CD4-positive, CD25-positive, alpha-beta regulatory T cell (primary cell): ENCODE measurements around the gene OPRL1. TPM values are rescaled to one million over a fixed set of nuclear protein-coding genes. Genes with fewer than 3 reads are reported as not detected.

Source experiments
- ATAC-seq, 2 donors: fragments of 150-1000 bp; cut with Tn5 transposase; one replicate each; pipeline ENCODE4 v1.10.0; 2021; ENCODE audit warnings: low read depth in 2 of 2, moderate number of reproducible peaks in 2 of 2, moderate library complexity in 1 of 2
- DNase-seq, 3 donors: peaks; one replicate each; pipeline versions ENCODE4 v3.0.0 to v3.0.0-alpha.2; 2012 to 2022; ENCODE audit warnings: mixed read lengths in 1 of 3
- H3K27ac ChIP-seq: one replicate; pipeline ENCODE4 v1.7.0; 2013; ENCODE audit warnings: mild to moderate bottlenecking, low read length; ENCODE audit not compliant: insufficient read depth, poor library complexity, severe bottlenecking
- H3K27me3 ChIP-seq: one replicate; pipeline ENCODE4 v1.7.0; 2013; ENCODE audit warnings: low read length; ENCODE audit not compliant: control insufficient read depth, insufficient read depth
- H3K36me3 ChIP-seq: one replicate; pipeline ENCODE4 v1.7.0; 2013; ENCODE audit warnings: mild to moderate bottlenecking, low read length, moderate library complexity; ENCODE audit not compliant: control insufficient read depth, insufficient read depth
- H3K4me1 ChIP-seq: 2 replicates; pipeline ENCODE4 v1.7.0; 2013; ENCODE audit warnings: mild to moderate bottlenecking, low read length; ENCODE audit not compliant: insufficient read depth, control insufficient read depth, poor library complexity, severe bottlenecking
- H3K4me3 ChIP-seq: one replicate; pipeline ENCODE4 v1.7.0; 2013; ENCODE audit warnings: low read depth, mild to moderate bottlenecking, low read length, moderate library complexity
- H3K9me3 ChIP-seq, 2 experiments: 1 replicate in 1 of 2; 2 replicates in 1 of 2; pipeline ENCODE4 v1.7.0; 2013; ENCODE audit warnings: low read length in 2 of 2, mild to moderate bottlenecking in 1 of 2, moderate library complexity in 1 of 2; ENCODE audit not compliant: control insufficient read depth in 2 of 2
- H3K27ac Mint-ChIP-seq, 3 donors: one replicate each; pipeline ENCODE4 v1.8.0; 2020 to 2022; ENCODE audit warnings: mild to moderate bottlenecking in 3 of 3, mixed read lengths in 3 of 3, moderate library complexity in 2 of 3
- H3K27me3 Mint-ChIP-seq: one replicate; pipeline ENCODE4 v1.8.0; 2022; ENCODE audit warnings: mild to moderate bottlenecking, mixed read lengths
- H3K36me3 Mint-ChIP-seq: one replicate; pipeline ENCODE4 v1.8.0; 2020; ENCODE audit warnings: mixed read lengths
- H3K4me1 Mint-ChIP-seq, 4 donors: one replicate each; pipeline ENCODE4 v1.8.0; 2020 to 2022; ENCODE audit warnings: mixed read lengths in 4 of 4, mild to moderate bottlenecking in 1 of 4
- H3K4me3 Mint-ChIP-seq, 4 donors: one replicate each; pipeline ENCODE4 v1.8.0; 2020 to 2022; ENCODE audit warnings: mild to moderate bottlenecking in 4 of 4, mixed read lengths in 4 of 4, moderate library complexity in 3 of 4
- H3K9me3 Mint-ChIP-seq, 7 donors: one replicate each; pipeline ENCODE4 v1.8.0; 2020 to 2022; ENCODE audit warnings: mixed read lengths in 7 of 7, mild to moderate bottlenecking in 3 of 7, moderate library complexity in 2 of 7
- polyA plus RNA-seq, 4 donors: library from polyadenylated mRNA; unstranded; fragments of 300-500 nt; fragmentation: Illumina TruSeq; gene quantifications; one replicate each; pipeline ENCODE4 v1.2.3, GENCODE V29; 2021
- total RNA-seq: library from RNA; stranded (reverse); gene quantifications from one replicate; pipeline ENCODE4 v1.2.3, GENCODE V29; 2022

OPRL1 gene
- total and polyA plus RNA-seq, 5 donors from 2014 or later: 0.58 to 1.3 (median 0.60) TPM

DNA sequence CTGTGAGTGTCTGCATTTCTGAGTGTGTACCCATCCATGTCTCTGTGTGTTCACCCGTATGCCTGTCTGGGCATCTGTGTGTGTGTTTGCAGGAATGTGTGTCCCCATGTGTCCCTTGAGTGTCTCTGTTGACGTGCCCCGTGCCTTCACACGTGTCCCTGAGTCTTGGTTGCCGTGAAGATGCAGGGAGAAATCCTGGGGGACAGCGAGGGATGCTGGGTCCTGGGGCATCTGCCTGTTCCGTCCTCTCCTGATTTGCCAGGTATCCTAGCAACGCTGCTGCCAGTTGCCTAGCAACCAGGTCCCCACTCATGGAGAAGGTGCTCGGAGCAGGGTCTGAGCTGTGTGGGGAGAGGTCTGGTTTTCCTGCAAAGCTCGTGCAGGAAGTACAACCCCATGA, 10.3 kb downstream of the OPRL1 start:
- peaks cover 4% of the 10 kb centered on the region for H3K27me3 ChIP-seq
- H3K27ac ChIP-seq: no peak overlapping the region
- H3K4me1 ChIP-seq: no peaks in the 10 kb centered on the region
- Mint-ChIP-seq H3K9me3 (peaks cover 0 to 9% (median 2%) of the 10 kb centered on the region in 7 donors), H3K27me3 (peaks cover 23% of the 10 kb centered on the region), H3K36me3 (peaks cover 3% of the 10 kb centered on the region), H3K4me3 (no peak overlapping the region), H3K27ac (no peak overlapping the region), H3K4me1 (peaks cover 0 to 8% (median 2%) of the 10 kb centered on the region in 4 donors)
- no peak for ATAC-seq
- no peak overlapping the region for H3K4me3 ChIP-seq
- H3K36me3 ChIP-seq: no peaks in the 10 kb centered on the region
- H3K9me3 ChIP-seq: peaks cover 0 to 6% of the 10 kb centered on the region in 2 experiments
- no peak for DNase-seq

DNA sequence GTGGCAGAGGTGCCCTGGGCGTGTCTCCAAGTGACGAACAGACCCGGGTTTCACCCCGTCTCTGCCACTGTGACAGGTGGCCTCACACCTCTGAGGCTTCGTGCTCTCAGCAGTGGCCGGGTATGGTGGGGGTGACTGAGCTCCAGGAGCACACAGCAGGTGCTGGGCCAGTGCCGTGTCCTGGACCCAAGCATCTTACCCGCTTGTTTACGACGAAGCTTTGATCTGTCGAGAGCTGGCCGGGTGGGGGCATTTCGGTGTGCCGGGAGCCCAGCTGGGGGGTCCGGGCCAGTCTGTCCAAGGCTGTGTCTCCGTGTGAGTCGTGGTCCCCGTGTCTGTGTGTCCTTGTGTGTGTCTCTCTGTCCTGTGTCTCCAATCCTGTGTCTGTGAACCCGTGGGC, 11.5 kb downstream of the OPRL1 start:
- H3K27ac Mint-ChIP-seq: no peak overlapping the region

DNA sequence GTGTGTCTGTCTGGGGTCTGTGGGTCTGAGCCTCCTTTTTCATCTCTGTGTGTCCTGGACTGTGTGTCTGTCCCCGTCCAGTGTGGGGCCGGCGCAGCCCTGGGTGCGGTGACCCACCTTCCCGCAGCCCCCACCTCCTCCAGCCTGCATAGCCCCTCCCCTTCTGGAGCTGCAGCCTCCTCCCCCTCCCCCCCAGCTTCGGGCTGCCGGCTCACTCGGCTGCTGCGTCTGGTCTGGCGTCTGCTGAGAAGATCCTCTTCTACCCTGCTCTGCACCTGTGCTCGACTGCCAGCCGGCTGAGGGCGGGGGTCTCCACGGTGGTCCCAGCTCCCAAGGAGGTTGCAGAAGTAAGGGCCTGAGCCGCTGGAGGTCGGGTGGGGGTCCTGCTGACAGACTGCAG, 11.9 kb downstream of the OPRL1 start:
- H3K27me3 ChIP-seq: no peaks in the 10 kb centered on the region
- H3K27ac ChIP-seq: no peak overlapping the region
- peaks cover 7% of the 10 kb centered on the region for H3K36me3 Mint-ChIP-seq
- H3K27ac Mint-ChIP-seq: no peak overlapping the region
- H3K9me3 Mint-ChIP-seq: peaks cover 0 to 7% (median 2%) of the 10 kb centered on the region in 7 donors
- H3K36me3 ChIP-seq: no peaks in the 10 kb centered on the region
- H3K4me3 ChIP-seq: no peak overlapping the region
- H3K9me3 ChIP-seq: peaks cover 0 to 6% of the 10 kb centered on the region in 2 experiments
- H3K4me1 ChIP-seq: no peaks in the 10 kb centered on the region
- DNase-seq (no peak), ATAC-seq (no peak)
- H3K27me3 Mint-ChIP-seq: peaks cover 18% of the 10 kb centered on the region
- H3K4me3 Mint-ChIP-seq: no peak overlapping the region
- H3K4me1 Mint-ChIP-seq: peaks cover 0 to 7% (median 4%) of the 10 kb centered on the region in 4 donors

More for the DNA sequence above, 11.5 kb downstream of the OPRL1 start:
- Histone ChIP-seq H3K4me3 (no peak overlapping the region), H3K36me3 (no peaks in the 10 kb centered on the region), H3K9me3 (peaks cover 0 to 6% of the 10 kb centered on the region in 2 experiments), H3K27ac (no peak overlapping the region), H3K27me3 (no peaks in the 10 kb centered on the region), H3K4me1 (no peaks in the 10 kb centered on the region)
- peaks cover 0 to 9% (median 2%) of the 10 kb centered on the region in 7 donors for H3K9me3 Mint-ChIP-seq
- no peak for DNase-seq
- ATAC-seq: no peak
- peaks cover 18% of the 10 kb centered on the region for H3K27me3 Mint-ChIP-seq
- H3K4me1 Mint-ChIP-seq: peaks cover 0 to 7% (median 2%) of the 10 kb centered on the region in 4 donors
- peaks cover 3% of the 10 kb centered on the region for H3K36me3 Mint-ChIP-seq
- no peak overlapping the region for H3K4me3 Mint-ChIP-seq

DNA sequence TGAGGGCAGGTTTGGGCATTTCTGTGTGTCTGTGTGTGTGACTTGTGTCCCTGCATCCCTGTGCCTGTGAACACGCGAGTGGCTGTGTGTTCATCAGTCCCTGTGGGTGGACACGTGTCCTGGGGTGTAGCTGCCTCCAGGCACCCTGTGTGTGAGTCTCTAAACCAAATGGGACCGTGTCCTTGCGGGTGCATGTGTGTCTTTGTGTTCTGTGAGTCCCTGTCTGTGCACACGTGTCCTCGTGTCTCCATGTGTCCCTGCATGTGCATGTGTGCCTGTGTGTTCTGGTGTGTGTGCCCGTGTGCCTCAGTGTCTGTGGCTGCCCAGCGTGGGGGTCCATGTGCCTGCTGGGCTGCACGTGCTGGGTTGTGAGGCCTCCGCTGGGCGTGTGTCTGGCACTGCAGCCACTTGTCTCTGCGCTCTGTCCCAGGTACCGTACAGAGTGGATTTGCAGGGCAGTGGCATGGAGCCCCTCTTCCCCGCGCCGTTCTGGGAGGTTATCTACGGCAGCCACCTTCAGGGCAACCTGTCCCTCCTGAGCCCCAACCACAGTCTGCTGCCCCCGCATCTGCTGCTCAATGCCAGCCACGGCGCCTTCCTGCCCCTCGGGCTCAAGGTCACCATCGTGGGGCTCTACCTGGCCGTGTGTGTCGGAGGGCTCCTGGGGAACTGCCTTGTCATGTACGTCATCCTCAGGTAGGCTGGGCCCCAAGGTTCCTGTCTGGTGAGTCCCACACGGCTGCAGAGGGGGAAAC, 12.6 kb downstream of the OPRL1 start:
- Histone ChIP-seq H3K9me3 (peaks cover 0 to 5% of the 10 kb centered on the region in 2 experiments), H3K4me1 (no peaks in the 10 kb centered on the region), H3K27me3 (no peaks in the 10 kb centered on the region), H3K4me3 (no peak overlapping the region), H3K36me3 (no peaks in the 10 kb centered on the region), H3K27ac (no peak overlapping the region)
- peaks cover 18% of the 10 kb centered on the region for H3K27me3 Mint-ChIP-seq
- H3K4me3 Mint-ChIP-seq: no peak overlapping the region
- H3K36me3 Mint-ChIP-seq: peaks cover 9% of the 10 kb centered on the region
- peaks cover 0 to 5% (median 4%) of the 10 kb centered on the region in 7 donors for H3K9me3 Mint-ChIP-seq
- H3K27ac Mint-ChIP-seq: no peak overlapping the region
- DNase-seq (no peak), ATAC-seq (no peak)
- H3K4me1 Mint-ChIP-seq: peaks cover 0 to 7% (median 5%) of the 10 kb centered on the region in 4 donors

DNA sequence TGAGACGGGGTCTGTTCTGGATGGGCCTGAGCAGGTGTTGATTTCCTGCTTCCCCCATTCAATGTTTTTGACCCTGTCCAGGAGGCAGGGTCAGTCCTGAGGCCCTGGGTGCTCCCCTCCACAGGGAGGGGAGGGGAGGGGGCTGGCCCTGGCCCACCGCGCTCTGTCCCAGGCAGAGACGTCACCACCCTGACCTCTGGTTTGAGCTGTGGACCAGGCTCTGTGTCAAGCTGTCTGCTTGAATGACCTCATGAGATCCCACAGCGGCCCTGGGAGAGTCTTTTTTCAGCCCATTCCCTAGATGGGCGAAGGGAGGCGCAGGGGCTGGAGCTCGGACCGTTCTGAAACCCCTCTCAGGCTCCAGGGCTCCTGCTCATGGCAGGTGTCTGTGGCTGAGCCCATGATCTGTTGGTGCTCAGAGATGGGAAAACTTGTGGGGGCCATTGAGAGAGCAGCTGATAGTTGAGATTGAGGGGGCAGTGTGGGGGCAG, 13.2 kb downstream of the OPRL1 start:
- Histone ChIP-seq H3K36me3 (no peaks in the 10 kb centered on the region), H3K4me1 (no peaks in the 10 kb centered on the region), H3K27ac (no peak overlapping the region), H3K27me3 (no peaks in the 10 kb centered on the region), H3K9me3 (no peaks in the 10 kb centered on the region), H3K4me3 (no peak overlapping the region)
- peaks cover 17% of the 10 kb centered on the region for H3K27me3 Mint-ChIP-seq
- no peak overlapping the region for H3K27ac Mint-ChIP-seq
- H3K4me3 Mint-ChIP-seq: no peak overlapping the region
- no peak for DNase-seq
- H3K4me1 Mint-ChIP-seq: peaks cover 0 to 7% (median 3%) of the 10 kb centered on the region in 4 donors
- ATAC-seq: no peak
- peaks cover 0 to 5% (median 3%) of the 10 kb centered on the region in 7 donors for H3K9me3 Mint-ChIP-seq
- peaks cover 9% of the 10 kb centered on the region for H3K36me3 Mint-ChIP-seq

DNA sequence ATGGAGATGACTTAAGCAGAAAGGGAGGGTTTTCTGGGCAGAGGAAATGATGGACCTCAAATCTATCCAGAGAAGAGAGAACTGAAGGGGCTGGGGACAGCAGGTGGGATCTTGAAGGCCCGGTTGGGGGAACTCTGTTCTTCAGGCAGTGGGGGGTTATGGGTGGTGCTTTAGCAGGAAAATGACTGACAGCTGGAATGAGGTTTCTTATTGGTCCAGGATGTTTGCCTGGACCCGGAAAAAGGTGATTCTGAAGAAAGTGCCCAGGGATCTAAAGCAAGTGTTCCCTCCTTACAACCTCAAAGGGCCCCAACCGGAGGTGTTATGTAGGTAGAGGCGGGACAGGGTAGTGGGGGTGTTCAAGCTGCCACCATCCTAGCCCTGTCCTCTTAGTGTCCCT, 15.6 kb downstream of the OPRL1 start:
- H3K4me3 Mint-ChIP-seq: no peak overlapping the region
- H3K36me3 Mint-ChIP-seq: peaks cover 6% of the 10 kb centered on the region
- H3K4me1 ChIP-seq: no peaks in the 10 kb centered on the region
- no peak overlapping the region for H3K27ac Mint-ChIP-seq
- no peaks in the 10 kb centered on the region for H3K27me3 ChIP-seq
- ATAC-seq (no peak), DNase-seq (no peak)
- no peaks in the 10 kb centered on the region for H3K27me3 Mint-ChIP-seq
- no peaks in the 10 kb centered on the region for H3K36me3 ChIP-seq
- H3K27ac ChIP-seq: no peak overlapping the region
- H3K4me3 ChIP-seq: no peak overlapping the region
- peaks cover 0 to 5% (median 0%) of the 10 kb centered on the region in 7 donors for H3K9me3 Mint-ChIP-seq
- no peaks in the 10 kb centered on the region for H3K9me3 ChIP-seq
- peaks cover 0 to 9% (median 3%) of the 10 kb centered on the region in 4 donors for H3K4me1 Mint-ChIP-seq

DNA sequence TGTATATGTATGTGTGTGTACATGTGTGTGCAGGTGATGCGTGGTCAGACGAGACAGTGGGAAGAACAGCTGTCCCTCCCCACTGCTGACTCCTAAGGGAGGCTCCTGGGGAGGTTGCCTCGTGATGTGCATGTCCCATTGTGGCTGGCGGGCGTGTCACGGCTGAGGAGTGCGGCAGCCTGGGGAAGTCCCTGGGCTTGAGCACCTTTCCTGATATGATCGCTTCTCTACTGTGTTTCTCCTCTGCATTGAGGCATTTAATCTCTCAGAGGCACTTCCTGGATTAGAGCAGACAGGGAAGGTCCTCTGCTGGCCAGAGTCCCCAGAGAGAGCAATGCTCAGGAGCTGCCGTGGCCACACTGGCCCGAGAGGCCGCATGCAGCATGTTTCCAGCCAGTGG, 16.0 kb downstream of the OPRL1 start:
- no peak for DNase-seq
- peaks cover 6% of the 10 kb centered on the region for H3K36me3 Mint-ChIP-seq

More for the DNA sequence above, 16.0 kb downstream of the OPRL1 start:
- H3K27ac ChIP-seq: no peak overlapping the region
- ATAC-seq: no peak
- Mint-ChIP-seq H3K4me3 (no peak overlapping the region), H3K4me1 (peaks cover 0 to 10% (median 3%) of the 10 kb centered on the region in 4 donors), H3K27ac (no peak overlapping the region), H3K9me3 (peaks cover 0 to 5% (median 0%) of the 10 kb centered on the region in 7 donors), H3K27me3 (no peaks in the 10 kb centered on the region)
- no peak overlapping the region for H3K4me3 ChIP-seq
- no peaks in the 10 kb centered on the region for H3K4me1 ChIP-seq
- peaks cover 2% of the 10 kb centered on the region for H3K27me3 ChIP-seq
- H3K36me3 ChIP-seq: no peaks in the 10 kb centered on the region
- no peaks in the 10 kb centered on the region for H3K9me3 ChIP-seq
